Measurements from ENCODE around the gene SERINC2. TPM values are rescaled to one million over a fixed set of nuclear protein-coding genes. Genes with fewer than 3 reads are reported as not detected.

The SERINC2 gene
- total and polyA plus RNA-seq, 9 of the 15 experiments (the other 6 are each of a cell fraction or from before 2014, with no cell fraction given), result 0.07 to 1.2 (median 0.70) TPM; not detected in 2

DNA sequence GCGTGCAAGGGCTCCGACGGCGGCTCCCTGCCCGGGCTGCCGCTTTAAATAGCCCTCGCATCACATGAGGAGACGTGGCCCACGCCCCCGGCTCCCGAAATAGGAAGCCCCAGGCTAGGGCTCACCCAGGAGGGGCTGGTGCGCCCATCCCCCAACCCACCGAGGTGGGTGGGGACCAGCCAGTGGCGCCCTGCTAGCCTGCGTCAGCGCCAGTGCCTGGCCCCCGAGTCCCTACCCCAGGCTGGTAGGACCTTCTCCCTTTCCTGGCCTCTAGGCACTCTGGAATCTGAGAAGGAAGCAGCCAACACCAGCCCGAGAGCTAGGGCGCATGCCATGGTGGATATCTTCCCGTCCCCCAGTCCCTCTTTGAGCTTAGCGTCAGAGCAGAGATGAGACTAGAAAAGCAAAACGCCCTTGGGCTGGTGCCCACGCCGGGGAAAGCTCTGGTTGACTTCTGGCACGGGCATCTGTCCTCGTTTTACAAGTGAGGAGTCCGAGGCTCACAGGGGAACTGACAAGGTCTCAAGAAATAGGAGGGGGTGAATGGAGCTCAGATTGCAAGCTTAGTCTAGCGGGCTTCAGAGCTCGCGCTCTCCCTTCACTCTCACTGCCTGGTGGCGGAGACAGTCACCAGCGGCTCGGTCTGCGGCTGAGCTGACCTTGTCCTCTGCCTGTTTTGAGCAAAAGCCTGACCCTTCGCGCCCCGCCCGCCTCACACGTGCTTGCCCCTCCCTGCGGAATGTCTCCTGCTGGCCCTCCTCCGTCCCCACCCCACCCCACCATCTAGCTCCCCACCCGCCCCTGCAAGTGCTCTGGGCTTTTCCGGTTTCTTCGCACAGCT lies 39.7 kb upstream of the SERINC2 start, which contains the start of gene FABP3 (continued):
- TF ChIP-seq ZNF384 (IDR thresholded peaks at IDR 0.05; ENCODE audit: low read depth, low read length) (no peak), MYC (IDR thresholded peaks at IDR 0.05; ENCODE audit: low read depth, low read length) (0 out of 2 replicates have a peak, but pooled peaks have one; percentile 13), MYC (CRISPR knock-in tag; IDR thresholded peaks at IDR 0.05; ENCODE audit: borderline replicate concordance, low read depth) (no peak), NCOA6 (IDR thresholded peaks at IDR 0.05) (no peak), RFX5 (IDR thresholded peaks at IDR 0.05; ENCODE audit: low read depth, low read length) (no peak), RNF2 (IDR thresholded peaks at IDR 0.05) (no peak), ARID2 (IDR thresholded peaks at IDR 0.05) (no peak), ILK (tag; IDR thresholded peaks at IDR 0.05; ENCODE audit: borderline replicate concordance, low read depth) (no peak), HDAC6 (IDR thresholded peaks at IDR 0.05; ENCODE audit: low read depth, low read length) (no peak), ZC3H8 (IDR thresholded peaks at IDR 0.05) (no peak), MEF2D (tag; conservative IDR thresholded peaks at IDR 0.05; ENCODE audit: low read depth) (no peak)
- TF ChIP-seq, protein P1, sequence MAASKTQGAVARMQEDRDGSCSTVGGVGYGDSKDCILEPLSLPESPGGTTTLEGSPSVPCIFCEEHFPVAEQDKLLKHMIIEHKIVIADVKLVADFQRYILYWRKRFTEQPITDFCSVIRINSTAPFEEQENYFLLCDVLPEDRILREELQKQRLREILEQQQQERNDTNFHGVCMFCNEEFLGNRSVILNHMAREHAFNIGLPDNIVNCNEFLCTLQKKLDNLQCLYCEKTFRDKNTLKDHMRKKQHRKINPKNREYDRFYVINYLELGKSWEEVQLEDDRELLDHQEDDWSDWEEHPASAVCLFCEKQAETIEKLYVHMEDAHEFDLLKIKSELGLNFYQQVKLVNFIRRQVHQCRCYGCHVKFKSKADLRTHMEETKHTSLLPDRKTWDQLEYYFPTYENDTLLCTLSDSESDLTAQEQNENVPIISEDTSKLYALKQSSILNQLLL (CRISPR knock-in tag; IDR thresholded peaks at IDR 0.05; ENCODE audit: borderline replicate concordance), result no peak
- TF ChIP-seq, protein P2, sequence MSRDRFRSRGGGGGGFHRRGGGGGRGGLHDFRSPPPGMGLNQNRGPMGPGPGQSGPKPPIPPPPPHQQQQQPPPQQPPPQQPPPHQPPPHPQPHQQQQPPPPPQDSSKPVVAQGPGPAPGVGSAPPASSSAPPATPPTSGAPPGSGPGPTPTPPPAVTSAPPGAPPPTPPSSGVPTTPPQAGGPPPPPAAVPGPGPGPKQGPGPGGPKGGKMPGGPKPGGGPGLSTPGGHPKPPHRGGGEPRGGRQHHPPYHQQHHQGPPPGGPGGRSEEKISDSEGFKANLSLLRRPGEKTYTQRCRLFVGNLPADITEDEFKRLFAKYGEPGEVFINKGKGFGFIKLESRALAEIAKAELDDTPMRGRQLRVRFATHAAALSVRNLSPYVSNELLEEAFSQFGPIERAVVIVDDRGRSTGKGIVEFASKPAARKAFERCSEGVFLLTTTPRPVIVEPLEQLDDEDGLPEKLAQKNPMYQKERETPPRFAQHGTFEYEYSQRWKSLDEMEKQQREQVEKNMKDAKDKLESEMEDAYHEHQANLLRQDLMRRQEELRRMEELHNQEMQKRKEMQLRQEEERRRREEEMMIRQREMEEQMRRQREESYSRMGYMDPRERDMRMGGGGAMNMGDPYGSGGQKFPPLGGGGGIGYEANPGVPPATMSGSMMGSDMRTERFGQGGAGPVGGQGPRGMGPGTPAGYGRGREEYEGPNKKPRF (IDR thresholded peaks at IDR 0.05; ENCODE audit: low read depth, low read length), result no peak
- TF ChIP-seq, protein P3, sequence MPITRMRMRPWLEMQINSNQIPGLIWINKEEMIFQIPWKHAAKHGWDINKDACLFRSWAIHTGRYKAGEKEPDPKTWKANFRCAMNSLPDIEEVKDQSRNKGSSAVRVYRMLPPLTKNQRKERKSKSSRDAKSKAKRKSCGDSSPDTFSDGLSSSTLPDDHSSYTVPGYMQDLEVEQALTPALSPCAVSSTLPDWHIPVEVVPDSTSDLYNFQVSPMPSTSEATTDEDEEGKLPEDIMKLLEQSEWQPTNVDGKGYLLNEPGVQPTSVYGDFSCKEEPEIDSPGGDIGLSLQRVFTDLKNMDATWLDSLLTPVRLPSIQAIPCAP (CRISPR knock-in tag; IDR thresholded peaks at IDR 0.05; ENCODE audit: borderline replicate concordance), result no peak
- TF ChIP-seq, protein P4, sequence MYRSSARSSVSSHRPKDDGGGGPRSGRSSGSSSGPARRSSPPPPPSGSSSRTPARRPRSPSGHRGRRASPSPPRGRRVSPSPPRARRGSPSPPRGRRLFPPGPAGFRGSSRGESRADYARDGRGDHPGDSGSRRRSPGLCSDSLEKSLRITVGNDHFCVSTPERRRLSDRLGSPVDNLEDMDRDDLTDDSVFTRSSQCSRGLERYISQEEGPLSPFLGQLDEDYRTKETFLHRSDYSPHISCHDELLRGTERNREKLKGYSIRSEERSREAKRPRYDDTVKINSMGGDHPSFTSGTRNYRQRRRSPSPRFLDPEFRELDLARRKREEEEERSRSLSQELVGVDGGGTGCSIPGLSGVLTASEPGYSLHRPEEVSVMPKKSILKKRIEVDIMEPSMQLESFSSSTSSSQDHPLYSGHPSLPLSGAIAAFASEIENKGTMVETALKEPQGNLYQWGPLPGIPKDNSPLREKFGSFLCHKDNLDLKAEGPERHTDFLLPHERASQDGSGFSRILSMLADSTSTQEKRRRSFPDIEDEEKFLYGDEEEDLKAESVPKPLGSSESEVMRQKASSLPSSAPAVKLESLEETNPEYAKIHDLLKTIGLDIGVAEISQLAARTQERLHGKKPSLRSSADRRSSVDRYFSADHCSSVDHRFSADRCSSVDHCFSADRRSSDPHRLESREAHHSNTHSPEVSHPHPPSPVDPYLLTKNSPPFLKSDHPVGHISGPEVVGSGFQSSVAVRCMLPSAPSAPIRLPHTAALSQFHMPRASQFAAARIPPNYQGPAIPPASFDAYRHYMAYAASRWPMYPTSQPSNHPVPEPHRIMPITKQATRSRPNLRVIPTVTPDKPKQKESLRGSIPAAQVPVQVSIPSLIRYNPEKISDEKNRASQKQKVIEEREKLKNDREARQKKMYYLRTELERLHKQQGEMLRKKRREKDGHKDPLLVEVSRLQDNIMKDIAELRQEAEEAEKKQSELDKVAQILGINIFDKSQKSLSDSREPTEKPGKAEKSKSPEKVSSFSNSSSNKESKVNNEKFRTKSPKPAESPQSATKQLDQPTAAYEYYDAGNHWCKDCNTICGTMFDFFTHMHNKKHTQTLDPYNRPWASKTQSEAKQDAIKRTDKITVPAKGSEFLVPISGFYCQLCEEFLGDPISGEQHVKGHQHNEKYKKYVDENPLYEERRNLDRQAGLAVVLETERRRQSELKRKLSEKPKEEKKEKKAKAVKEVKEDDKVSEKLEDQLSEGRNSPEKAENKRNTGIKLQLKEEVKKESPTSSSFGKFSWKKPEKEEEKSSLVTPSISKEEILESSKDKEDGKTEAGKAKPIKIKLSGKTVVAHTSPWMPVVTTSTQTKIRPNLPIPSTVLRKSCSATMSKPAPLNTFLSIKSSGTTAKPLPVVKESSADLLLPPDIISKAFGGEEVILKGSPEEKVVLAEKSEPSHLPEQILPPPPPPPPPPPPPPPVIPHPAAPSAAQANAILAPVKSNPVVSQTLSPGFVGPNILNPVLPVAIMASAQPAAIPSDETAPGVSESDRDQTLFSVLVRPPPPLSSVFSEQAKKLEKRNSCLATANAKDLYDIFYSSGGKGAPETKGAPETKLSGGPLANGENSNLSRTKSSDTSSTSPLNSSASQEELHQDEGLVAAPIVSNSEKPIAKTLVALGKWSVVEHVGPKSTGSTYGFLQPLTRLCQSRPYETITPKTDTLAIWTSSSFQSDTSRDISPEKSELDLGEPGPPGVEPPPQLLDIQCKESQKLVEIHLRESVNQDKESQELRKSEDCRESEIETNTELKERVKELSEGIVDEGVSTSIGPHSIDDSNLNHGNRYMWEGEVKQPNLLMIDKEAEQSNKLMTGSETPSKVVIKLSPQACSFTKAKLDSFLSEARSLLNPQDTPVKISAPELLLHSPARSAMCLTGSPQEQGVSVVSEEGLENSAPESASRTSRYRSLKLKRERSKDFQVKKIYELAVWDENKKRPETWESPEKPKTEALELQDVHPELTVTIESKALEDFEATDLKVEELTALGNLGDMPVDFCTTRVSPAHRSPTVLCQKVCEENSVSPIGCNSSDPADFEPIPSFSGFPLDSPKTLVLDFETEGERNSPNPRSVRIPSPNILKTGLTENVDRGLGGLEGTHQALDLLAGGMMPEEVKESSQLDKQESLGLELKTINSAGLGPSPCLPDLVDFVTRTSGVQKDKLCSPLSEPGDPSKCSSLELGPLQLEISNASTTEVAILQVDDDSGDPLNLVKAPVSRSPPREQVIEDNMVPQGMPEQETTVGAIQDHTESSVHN (IDR thresholded peaks at IDR 0.05; ENCODE audit: borderline replicate concordance in 1 of 2, low read depth in 1 of 2), result no peak

All from K562 (cell line).